ENCODE results near the gene OR2AJ1.

The OR2AJ1 gene

GRCh38 chr1:247966532-247967204 lies 42.0 kb downstream of the OR2AJ1 start:
- no peak for ATAC-seq
- TF ChIP-seq POU6F1 (CRISPR knock-in tag; IDR thresholded peaks at IDR 0.05; ENCODE audit: borderline replicate concordance, low read depth) (no peak), ESRRG (CRISPR knock-in tag; IDR thresholded peaks at IDR 0.05) (no peak), BACH2 (CRISPR knock-in tag; IDR thresholded peaks at IDR 0.05; ENCODE audit: borderline replicate concordance) (no peak), PATZ1 (CRISPR knock-in tag; IDR thresholded peaks at IDR 0.05; ENCODE audit: borderline replicate concordance) (no peak), ZC3H10 (CRISPR knock-in tag; IDR thresholded peaks at IDR 0.05) (no peak), ARNTL (CRISPR knock-in tag; IDR thresholded peaks at IDR 0.05; ENCODE audit: borderline replicate concordance, low read depth) (no peak), OSR1 (CRISPR knock-in tag; IDR thresholded peaks at IDR 0.05) (no peak), ZNF70 (CRISPR knock-in tag; IDR thresholded peaks at IDR 0.05) (no peak), TCF4 (CRISPR knock-in tag; IDR thresholded peaks at IDR 0.05; ENCODE audit: borderline replicate concordance) (no peak), CSRNP3 (CRISPR knock-in tag; IDR thresholded peaks at IDR 0.05) (no peak), ZNF565 (CRISPR knock-in tag; conservative IDR thresholded peaks at IDR 0.05; ENCODE audit: low read depth) (no peak), ZNF8 (CRISPR knock-in tag; IDR thresholded peaks at IDR 0.05) (no peak), PPARA (CRISPR knock-in tag; IDR thresholded peaks at IDR 0.05; ENCODE audit: borderline replicate concordance) (no peak), CSDC2 (CRISPR knock-in tag; IDR thresholded peaks at IDR 0.05) (no peak), SNAI2 (CRISPR knock-in tag; IDR thresholded peaks at IDR 0.05) (no peak), CREB5 (CRISPR knock-in tag; IDR thresholded peaks at IDR 0.05; ENCODE audit: low read depth) (no peak)

Measured in SK-N-SH treated with all-trans-retinoic acid at 6 μM for 48 hours (cell line).